Measurements from ENCODE around the gene TLE2. TPM values are rescaled to one million over a fixed set of nuclear protein-coding genes. Genes with fewer than 3 reads are reported as not detected.

TLE2 gene
- polyA plus RNA-seq, 1 donor (not counting 4 experiments of a cell fraction or from before 2014, with no cell fraction given) = 0.88 TPM

GRCh38 chr19:3071768-3072167 lies 42.7 kb upstream of the TLE2 start:
- no peak overlapping the region for H3K27ac ChIP-seq (ENCODE audit: control insufficient read depth, insufficient read depth, low read length)
- TF ChIP-seq CTCF (optimal IDR thresholded peaks at IDR 0.05 in 1 of 3, IDR thresholded peaks at IDR 0.05 in 1 of 3, conservative IDR thresholded peaks at IDR 0.05 in 1 of 3; ENCODE audit: extremely low read depth in 1 of 3, insufficient read depth in 2 of 3, low read length in 3 of 3) (no peak), EZH2 (IDR thresholded peaks at IDR 0.05; ENCODE audit: low read length) (no peak)
- H3K79me2 ChIP-seq (ENCODE audit: control insufficient read depth, insufficient read depth, low read length) = no peaks in the 10 kb centered on the region
- H2AFZ ChIP-seq (ENCODE audit: control insufficient read depth, low read length) = no peak overlapping the region
- H4K20me1 ChIP-seq (ENCODE audit: control insufficient read depth, extremely low read depth, insufficient read depth, low read length) = no peaks in the 10 kb centered on the region
- peaks cover 3% of the 10 kb centered on the region for H3K4me1 ChIP-seq (ENCODE audit: control insufficient read depth, extremely low read depth, insufficient read depth, low read length)
- DNase-seq (ENCODE audit: low read depth, low spot score) (no peak), FAIRE-seq (no peak)
- no peaks in the 10 kb centered on the region for H3K9me1 ChIP-seq (ENCODE audit: control insufficient read depth, extremely low read depth, insufficient read depth, low read length)
- no peak overlapping the region for H3K4me2 ChIP-seq (ENCODE audit: control insufficient read depth, extremely low read depth, insufficient read depth, low read depth, low read length)
- no peak overlapping the region for H3K9ac ChIP-seq (ENCODE audit: control insufficient read depth, extremely low read depth, insufficient read depth, low read length)
- H3K4me3 ChIP-seq (ENCODE audit: control insufficient read depth in 2 of 3, extremely low read depth in 1 of 3, insufficient read depth in 2 of 3, low read depth in 1 of 3, low read length in 3 of 3) = no peak overlapping the region
- dilution Hi-C loops (cut with MboI; ENCODE audit: extremely low pct_ligation_motif_present, low sequenced_read_pairs) = no loop called here
- no peaks in the 10 kb centered on the region for H3K27me3 ChIP-seq (ENCODE audit: control insufficient read depth, extremely low read depth, insufficient read depth, low read length)
- H3K9me3 ChIP-seq (ENCODE audit: control insufficient read depth, low read depth, low read length) = no peaks in the 10 kb centered on the region
- H3K36me3 ChIP-seq (ENCODE audit: control insufficient read depth in 2 of 2, extremely low read depth in 1 of 2, insufficient read depth in 2 of 2, low read length in 2 of 2) = no peaks in the 10 kb centered on the region

GRCh38 chr19:3068071-3068470 lies 39.0 kb upstream of the TLE2 start:
- H3K9ac ChIP-seq (ENCODE audit: control insufficient read depth, extremely low read depth, insufficient read depth, low read length) = no peak overlapping the region
- H3K9me3 ChIP-seq (ENCODE audit: control insufficient read depth, low read depth, low read length) = no peaks in the 10 kb centered on the region
- H3K79me2 ChIP-seq (ENCODE audit: control insufficient read depth, insufficient read depth, low read length) = no peaks in the 10 kb centered on the region
- H3K4me3 ChIP-seq (ENCODE audit: control insufficient read depth in 2 of 3, extremely low read depth in 1 of 3, insufficient read depth in 2 of 3, low read depth in 1 of 3, low read length in 3 of 3) = no peak overlapping the region
- no peaks in the 10 kb centered on the region for H3K27me3 ChIP-seq (ENCODE audit: control insufficient read depth, extremely low read depth, insufficient read depth, low read length)
- no peak overlapping the region for H2AFZ ChIP-seq (ENCODE audit: control insufficient read depth, low read length)
- H3K4me2 ChIP-seq (ENCODE audit: control insufficient read depth, extremely low read depth, insufficient read depth, low read depth, low read length) = no peak overlapping the region
- no peak overlapping the region for H3K27ac ChIP-seq (ENCODE audit: control insufficient read depth, insufficient read depth, low read length)
- DNase-seq (ENCODE audit: low read depth, low spot score) = no peak
- FAIRE-seq = no peak
- TF ChIP-seq EZH2 (IDR thresholded peaks at IDR 0.05; ENCODE audit: low read length) (no peak), CTCF (optimal IDR thresholded peaks at IDR 0.05 in 1 of 3, IDR thresholded peaks at IDR 0.05 in 1 of 3, conservative IDR thresholded peaks at IDR 0.05 in 1 of 3; ENCODE audit: extremely low read depth in 1 of 3, insufficient read depth in 2 of 3, low read length in 3 of 3) (no peak)
- H3K4me1 ChIP-seq (ENCODE audit: control insufficient read depth, extremely low read depth, insufficient read depth, low read length) = no peaks in the 10 kb centered on the region
- no peaks in the 10 kb centered on the region for H4K20me1 ChIP-seq (ENCODE audit: control insufficient read depth, extremely low read depth, insufficient read depth, low read length)
- no peaks in the 10 kb centered on the region for H3K9me1 ChIP-seq (ENCODE audit: control insufficient read depth, extremely low read depth, insufficient read depth, low read length)
- dilution Hi-C loops (cut with MboI; ENCODE audit: extremely low pct_ligation_motif_present, low sequenced_read_pairs) = no loop called here
- H3K36me3 ChIP-seq (ENCODE audit: control insufficient read depth in 2 of 2, extremely low read depth in 1 of 2, insufficient read depth in 2 of 2, low read length in 2 of 2) = no peaks in the 10 kb centered on the region

All from keratinocyte (primary cell).